ENCODE data around the gene GALNT18. TPM values are rescaled to one million over a fixed set of nuclear protein-coding genes. Genes with fewer than 3 reads are reported as not detected.

The GALNT18 gene
- total RNA-seq, 1 experiment from 2014 or later = 1.7 TPM

GRCh38 chr11:11558826-11559225, 63.0 kb downstream of the GALNT18 start:
- Histone ChIP-seq H3K56ac (ENCODE audit: insufficient read length, low read depth, low read length) (no peak overlapping the region), H3K27me3 (ENCODE audit: insufficient read depth, low read length) (no peaks in the 10 kb centered on the region), H2BK15ac (ENCODE audit: low read depth, low read length) (no peak overlapping the region), H3T11ph (ENCODE audit: low read length) (no peak overlapping the region), H2BK120ac (ENCODE audit: low read depth, low read length, poor library complexity, severe bottlenecking) (no peak overlapping the region), H3K9me3 (ENCODE audit: control insufficient read depth, low read depth, low read length) (no peaks in the 10 kb centered on the region), H3K23ac (ENCODE audit: insufficient read length, low read depth, low read length) (no peak overlapping the region), H2AK5ac (ENCODE audit: insufficient read length, low read length) (no peak overlapping the region), H3K27ac (ENCODE audit: insufficient read length, low read depth, low read length) (no peak overlapping the region), H2AFZ (ENCODE audit: low read length) (no peak overlapping the region), H3K79me2 (ENCODE audit: insufficient read depth, low read length) (no peaks in the 10 kb centered on the region), H2BK20ac (ENCODE audit: low read depth, low read length, poor library complexity, severe bottlenecking) (no peak overlapping the region), H2BK5ac (ENCODE audit: insufficient read length, low read length) (no peak overlapping the region), H3K18ac (ENCODE audit: insufficient read length, low read depth, low read length) (no peak overlapping the region), H3K9ac (ENCODE audit: extremely low read depth, insufficient read length, low read length) (no peak overlapping the region), H3K4me1 (ENCODE audit: insufficient read depth, low read length) (no peaks in the 10 kb centered on the region), H2BK12ac (ENCODE audit: insufficient read length, low read depth, low read length) (no peak overlapping the region), H3K79me1 (ENCODE audit: insufficient read depth, low read depth, low read length, poor library complexity, severe bottlenecking) (no peaks in the 10 kb centered on the region), H3K23me2 (ENCODE audit: insufficient read length, low read depth, low read length, poor library complexity, severe bottlenecking) (no peaks in the 10 kb centered on the region), H3K14ac (ENCODE audit: insufficient read depth, low read length) (no peak overlapping the region), H4K5ac (ENCODE audit: insufficient read length, low read depth, low read length) (no peak overlapping the region), H4K8ac (replicated peaks; ENCODE audit: insufficient read length, low read depth, low read length) (no peak overlapping the region), H3K4me2 (ENCODE audit: insufficient read depth, insufficient read length, low read length) (no peak overlapping the region), H4K20me1 (ENCODE audit: control insufficient read depth, insufficient read depth, insufficient read length) (no peaks in the 10 kb centered on the region), H3K4ac (ENCODE audit: low read depth, low read length) (no peak overlapping the region), H4K91ac (ENCODE audit: insufficient read length, low read depth, low read length) (no peak overlapping the region)
- H3K36me3 Mint-ChIP-seq (ENCODE audit: insufficient read depth in 1 of 3, low read depth in 3 of 3) = no peaks in the 10 kb centered on the region
- no peaks in the 10 kb centered on the region; a peak in 1 of 5 replicates for H3K9me3 Mint-ChIP-seq
- H3K4me3 Mint-ChIP-seq = no peak overlapping the region
- H3K27ac Mint-ChIP-seq = no peak overlapping the region
- DNase-seq = no peak
- H3K4me1 Mint-ChIP-seq = no peaks in the 10 kb centered on the region
- H3K27me3 Mint-ChIP-seq (ENCODE audit: low read depth) = peaks cover 9% of the 10 kb centered on the region
- no peak for TF ChIP-seq CTCF (conservative IDR thresholded peaks at IDR 0.05)
- WGBS (ENCODE audit: extremely low coverage, insufficient read length, low lambda C conversion rate) = no CpG with 5 or more reads among the region's 2 CpGs
